Peyer's patch (tissue), 4 donors: Measurements from ENCODE around the gene RASSF8.

Experiments used
- CTCF ChIP-seq, 6 experiments: fragments of 450-650 bp in 4 of 6; fragments of 200-600 bp in 2 of 6; sonication (generic) in 1 of 6; IDR thresholded peaks; one replicate each; pipeline ENCODE4 v1.5.1; 2017 to 2019; ENCODE audit warnings: antibody characterized with exemption in 6 of 6, mild to moderate bottlenecking in 3 of 6, moderate library complexity in 1 of 6
- POLR2A ChIP-seq, 2 donors: fragments of 450-650 bp; IDR thresholded peaks; one replicate each; pipeline ENCODE4 v1.5.1; 2017; ENCODE audit warnings: antibody characterized with exemption in 2 of 2, mild to moderate bottlenecking in 2 of 2, moderate library complexity in 2 of 2

- TF ChIP-seq POLR2A (IDR thresholded peaks at IDR 0.05) = no peak
- no peak for TF ChIP-seq CTCF (IDR thresholded peaks at IDR 0.05)
Measured at GRCh38 chr12:25957793-25958427, 572 bp upstream of the RASSF8 start.
